KOPT-K1 (cell line): Measurements from ENCODE around the gene GABBR2.
"Not testable (repeated sequence)": the region's sequence is repeated elsewhere in the genome, so short reads cannot be mapped to it uniquely, and the experiment has no call there.

Experiments
- H3K27ac ChIP-seq: fragments of 200-600 bp; sonication (generic); 2 replicates; pipeline ENCODE4 v1.5.1; 2016; ENCODE audit warnings: antibody characterized with exemption, mild to moderate bottlenecking, low read depth, low read length; ENCODE audit not compliant: poor library complexity, severe bottlenecking
- H3K36me3 ChIP-seq: fragments of 200-600 bp; sonication (generic); 2 replicates; pipeline ENCODE4 v1.5.1; 2017; ENCODE audit warnings: antibody characterized with exemption, mild to moderate bottlenecking, low read length, moderate library complexity; ENCODE audit not compliant: insufficient read depth
- H3K9me3 ChIP-seq: fragments of 200-600 bp; sonication (generic); 2 replicates; pipeline ENCODE4 v1.5.1; 2017; ENCODE audit warnings: antibody characterized with exemption, low read length, mild to moderate bottlenecking; ENCODE audit not compliant: insufficient read depth, poor library complexity, severe bottlenecking

Gene GABBR2

GRCh38 chr9:98706651-98707165 is 2.0 kb downstream of the GABBR2 start:
- Histone ChIP-seq H3K9me3 (no peaks in the 10 kb centered on the region), H3K36me3 (no peaks in the 10 kb centered on the region), H3K27ac (no peak overlapping the region)

GRCh38 chr9:98702835-98703380 is 5.8 kb downstream of the GABBR2 start:
- Histone ChIP-seq H3K36me3 (no peaks in the 10 kb centered on the region), H3K9me3 (no peaks in the 10 kb centered on the region), H3K27ac (no peak overlapping the region)

GRCh38 chr9:98702340-98702739 is 6.4 kb downstream of the GABBR2 start:
- no peaks in the 10 kb centered on the region for H3K9me3 ChIP-seq
- no peaks in the 10 kb centered on the region for H3K36me3 ChIP-seq
- no peak overlapping the region for H3K27ac ChIP-seq

- Histone ChIP-seq H3K36me3 (no peaks in the 10 kb centered on the region), H3K27ac (no peak overlapping the region), H3K9me3 (no peaks in the 10 kb centered on the region)
These were observed 7.2 kb downstream of the GABBR2 start for GRCh38 chr9:98701576-98701975.

- Histone ChIP-seq H3K27ac (no peak overlapping the region), H3K36me3 (no peaks in the 10 kb centered on the region), H3K9me3 (no peaks in the 10 kb centered on the region)
These were observed 7.9 kb downstream of the GABBR2 start for GRCh38 chr9:98700801-98701200.

- Histone ChIP-seq H3K36me3 (no peaks in the 10 kb centered on the region), H3K9me3 (no peaks in the 10 kb centered on the region), H3K27ac (no peak overlapping the region)
These were observed 9.9 kb downstream of the GABBR2 start for GRCh38 chr9:98698856-98699255.

GRCh38 chr9:98694943-98695342 is 13.8 kb downstream of the GABBR2 start:
- Histone ChIP-seq H3K9me3 (no peaks in the 10 kb centered on the region), H3K36me3 (no peaks in the 10 kb centered on the region), H3K27ac (no peak overlapping the region)

GRCh38 chr9:98692392-98692791 is 16.3 kb downstream of the GABBR2 start:
- no peaks in the 10 kb centered on the region for H3K36me3 ChIP-seq
- no peak overlapping the region for H3K27ac ChIP-seq
- H3K9me3 ChIP-seq: no peaks in the 10 kb centered on the region

- H3K27ac ChIP-seq: no peak overlapping the region
- H3K9me3 ChIP-seq: no peaks in the 10 kb centered on the region
- no peaks in the 10 kb centered on the region for H3K36me3 ChIP-seq
These were observed 16.8 kb downstream of the GABBR2 start for GRCh38 chr9:98691890-98692289.

GRCh38 chr9:98690686-98691085 is 18.0 kb downstream of the GABBR2 start:
- no peaks in the 10 kb centered on the region for H3K9me3 ChIP-seq
- no peaks in the 10 kb centered on the region for H3K36me3 ChIP-seq
- no peak overlapping the region for H3K27ac ChIP-seq

GRCh38 chr9:98688710-98689495 is 19.8 kb downstream of the GABBR2 start:
- H3K27ac ChIP-seq: no peak overlapping the region
- no peaks in the 10 kb centered on the region for H3K36me3 ChIP-seq

GRCh38 chr9:98687911-98688310 is 20.8 kb downstream of the GABBR2 start:
- no peaks in the 10 kb centered on the region for H3K36me3 ChIP-seq
- H3K9me3 ChIP-seq: no peaks in the 10 kb centered on the region
- H3K27ac ChIP-seq: no peak overlapping the region

More at GRCh38 chr9:98688710-98689495, 19.8 kb downstream of the GABBR2 start:
- H3K9me3 ChIP-seq: no peaks in the 10 kb centered on the region

- no peaks in the 10 kb centered on the region for H3K9me3 ChIP-seq
- H3K27ac ChIP-seq: no peak overlapping the region
- no peaks in the 10 kb centered on the region for H3K36me3 ChIP-seq
These were observed 21.5 kb downstream of the GABBR2 start for GRCh38 chr9:98686961-98687855.

GRCh38 chr9:98684816-98685215 is 23.9 kb downstream of the GABBR2 start:
- not testable (repeated sequence) for H3K36me3 ChIP-seq, H3K27ac ChIP-seq

GRCh38 chr9:98678244-98678842 is 30.4 kb downstream of the GABBR2 start:
- no peaks in the 10 kb centered on the region for H3K36me3 ChIP-seq
- H3K9me3 ChIP-seq: no peaks in the 10 kb centered on the region
- H3K27ac ChIP-seq: no peak overlapping the region

More at GRCh38 chr9:98684816-98685215, 23.9 kb downstream of the GABBR2 start:
- H3K9me3 ChIP-seq: not testable (repeated sequence)
